ENCODE measurements around the gene HNRNPDL.
"Not testable (repeated sequence)": the region's sequence is repeated elsewhere in the genome, so short reads cannot be mapped to it uniquely, and the experiment has no call there.

Gene HNRNPDL

GRCh38 chr4:82430193-82430963, at the start of gene HNRNPDL, which contains the start of gene ENOPH1:
Gene HNRNPDL, minus strand, starts transcription at chr4:82430462. Its CDS starts 772 bp downstream, at chr4:82429690.
Gene ENOPH1, plus strand, starts transcription at chr4:82430590. Its CDS starts 240 bp downstream, at chr4:82430830.
- DNase-seq (ENCODE audit: low spot score) = peak; percentile 94

GRCh38 chr4:82479562-82479961, 49.3 kb upstream of the HNRNPDL start:
- no peak for DNase-seq (ENCODE audit: low spot score)

GRCh38 chr4:82477469-82477868, 47.2 kb upstream of the HNRNPDL start:
- DNase-seq (ENCODE audit: low spot score) = peak; percentile 4

GRCh38 chr4:82475931-82476330, 45.7 kb upstream of the HNRNPDL start:
- not testable (repeated sequence) for DNase-seq (ENCODE audit: low spot score)

- no peak for DNase-seq (ENCODE audit: low spot score)
Measured at GRCh38 chr4:82473621-82474164, 43.4 kb upstream of the HNRNPDL start.

GRCh38 chr4:82473080-82473479, 42.8 kb upstream of the HNRNPDL start:
- not testable (repeated sequence) for DNase-seq (ENCODE audit: low spot score)

- DNase-seq (ENCODE audit: low spot score) = peak; percentile 4
Measured at GRCh38 chr4:82469791-82470345, 39.6 kb upstream of the HNRNPDL start.

GRCh38 chr4:82467471-82467870, 37.2 kb upstream of the HNRNPDL start:
- peak; percentile 5 for DNase-seq (ENCODE audit: low spot score)

GRCh38 chr4:82463221-82463620, 33.0 kb upstream of the HNRNPDL start:
- DNase-seq (ENCODE audit: low spot score) = no peak

- peak; percentile 58 for DNase-seq (ENCODE audit: low spot score)
Measured at GRCh38 chr4:82462415-82462831, 32.2 kb upstream of the HNRNPDL start.

GRCh38 chr4:82461710-82462109, 31.4 kb upstream of the HNRNPDL start:
- no peak for DNase-seq (ENCODE audit: low spot score)

GRCh38 chr4:82458729-82459128, 28.5 kb upstream of the HNRNPDL start:
- no peak for DNase-seq (ENCODE audit: low spot score)

GRCh38 chr4:82457266-82457665, 27.0 kb upstream of the HNRNPDL start:
- no peak for DNase-seq (ENCODE audit: low spot score)

- no peak for DNase-seq (ENCODE audit: low spot score)
Measured at GRCh38 chr4:82452026-82452425, 21.8 kb upstream of the HNRNPDL start.

GRCh38 chr4:82450966-82451755, 20.9 kb upstream of the HNRNPDL start:
- DNase-seq (ENCODE audit: low spot score) = no peak

GRCh38 chr4:82447886-82448285, 17.6 kb upstream of the HNRNPDL start:
- DNase-seq (ENCODE audit: low spot score) = no peak

- no peak for DNase-seq (ENCODE audit: low spot score)
Measured at GRCh38 chr4:82439088-82439487, 8.8 kb upstream of the HNRNPDL start.

- DNase-seq (ENCODE audit: low spot score) = no peak
Measured at GRCh38 chr4:82437285-82438005, 7.2 kb upstream of the HNRNPDL start.

GRCh38 chr4:82436780-82437179, 6.5 kb upstream of the HNRNPDL start:
- no peak for DNase-seq (ENCODE audit: low spot score)

- DNase-seq (ENCODE audit: low spot score) = no peak
Measured at GRCh38 chr4:82436130-82436529, 5.9 kb upstream of the HNRNPDL start.

GRCh38 chr4:82434949-82435348, 4.7 kb upstream of the HNRNPDL start:
- no peak for DNase-seq (ENCODE audit: low spot score)

- DNase-seq (ENCODE audit: low spot score) = no peak
Measured at GRCh38 chr4:82433791-82434190, 3.5 kb upstream of the HNRNPDL start.

Data from SW480 (cell line).